HepG2 (cell line): ENCODE data around the gene UBAC2. TPM values are rescaled to one million over a fixed set of nuclear protein-coding genes. Genes with fewer than 3 reads are reported as not detected.

ENCODE experiments used
- ATAC-seq: fragments of 200-7000 bp; cut with Tn5 transposase; 3 replicates; pipeline ENCODE4 v1.9.1; 2020; ENCODE audit warnings: mild to moderate bottlenecking, moderate library complexity
- BruUV-seq: library from RNA; stranded (reverse); fragments of 400-500 nt; replicated peaks from 2 replicates; lab custom pipeline; 2021; lab: Mats Ljungman, UMichigan
- CTCF ChIA-PET: fragments of 300-600 bp; formaldehyde crosslinking; extraction: SDS; loops from one replicate; lab custom pipeline; 2021; ENCODE audit warnings: low total read pairs, inconsistent platforms, low intra/inter-chr PET ratio; lab: Yijun Ruan, JAX
- POLR2A ChIA-PET: fragments of 350-600 bp; sonication (Branson Sonifier 250); formaldehyde crosslinking; loops from one replicate; lab custom pipeline; 2020; ENCODE audit warnings: antibody characterized with exemption, inconsistent platforms; lab: Yijun Ruan, JAX
- DNase-seq: peaks from one replicate; pipeline ENCODE4 v3.0.0-alpha.2; 2015; ENCODE audit warnings: low spot score
- FAIRE-seq: peaks from 3 replicates; lab custom pipeline; 2011; peaks lifted over from hg19 to GRCh38; lab: Jason Lieb, UNC
- H2AFZ ChIP-seq: one replicate; pipeline ENCODE4 v1.6.1; 2011; ENCODE audit warnings: low read length, inconsistent platforms
- H3K27ac ChIP-seq: fragments of 300-600 bp; 3 replicates; pipeline ENCODE4 v1.8.0; 2011; ENCODE audit warnings: mixed run types, mild to moderate bottlenecking, mixed read lengths, low read length, inconsistent platforms; ENCODE audit not compliant: insufficient read depth; ENCODE audit errors: extremely low read length
- H3K27me3 ChIP-seq, 2 experiments: fragments of 200-600 bp in 1 of 2; 2 replicates in 1 of 2; 3 replicates in 1 of 2; pipeline versions ENCODE4 v1.6.0 to v1.8.0; 2011; ENCODE audit warnings: low read length in 2 of 2, mild to moderate bottlenecking in 2 of 2, moderate library complexity in 2 of 2, inconsistent platforms in 1 of 2; ENCODE audit not compliant: insufficient read depth in 2 of 2, control insufficient read depth in 1 of 2
- H3K36me3 ChIP-seq, 2 experiments: fragments of 200-600 bp in 1 of 2; replicated peaks in 1 of 2; 2 replicates in 1 of 2; 3 replicates in 1 of 2; pipeline versions ENCODE4 v1.5.1 to v1.8.0; 2011; ENCODE audit warnings: low read length in 2 of 2, inconsistent platforms in 1 of 2; ENCODE audit not compliant: insufficient read depth in 2 of 2, control insufficient read depth in 1 of 2
- H3K4me1 ChIP-seq: 2 replicates; pipeline ENCODE4 v1.5.1; 2012; ENCODE audit warnings: low read length, inconsistent platforms; ENCODE audit not compliant: insufficient read depth
- H3K4me2 ChIP-seq: 2 replicates; pipeline ENCODE4 v1.6.0; 2011; ENCODE audit warnings: low read depth, low read length, inconsistent platforms
- H3K4me3 ChIP-seq, 3 experiments: fragments of 200-600 bp in 1 of 3; sonication (generic), shearing (Covaris generic) in 1 of 3; replicated peaks in 1 of 3; 2 replicates each; pipeline ENCODE4 v1.5.1; 2011 to 2016; ENCODE audit warnings: low read length in 3 of 3, inconsistent platforms in 2 of 3, low read depth in 2 of 3, mild to moderate bottlenecking in 2 of 3, control low read depth in 1 of 3, mixed read lengths in 1 of 3; ENCODE audit not compliant: insufficient read depth in 1 of 3
- H3K79me2 ChIP-seq: one replicate; pipeline ENCODE4 v1.6.1; 2011; ENCODE audit warnings: low read length, inconsistent platforms; ENCODE audit not compliant: insufficient read depth
- H3K9ac ChIP-seq: 2 replicates; pipeline ENCODE4 v1.6.0; 2011; ENCODE audit warnings: mild to moderate bottlenecking, low read depth, low read length, inconsistent platforms; ENCODE audit not compliant: insufficient read depth
- H3K9me3 ChIP-seq: 2 replicates; pipeline ENCODE4 v1.5.1; 2012; ENCODE audit warnings: mild to moderate bottlenecking, low read length
- H4K20me1 ChIP-seq: 2 replicates; pipeline ENCODE4 v1.6.0; 2011; ENCODE audit warnings: inconsistent platforms, mild to moderate bottlenecking, low read length, moderate library complexity; ENCODE audit not compliant: insufficient read depth
- KLF16 ChIP-seq, 2 experiments: sonication (generic) in 1 of 2; formaldehyde crosslinking in 1 of 2; IDR thresholded peaks; 2 replicates each; pipeline versions ENCODE4 v1.6.1 to v1.8.0; 2016 to 2023; ENCODE audit warnings: missing genetic modification reagents in 2 of 2, missing compliant biosample characterization in 1 of 2
- NFYB ChIP-seq: sonication (generic); formaldehyde crosslinking; IDR thresholded peaks from 2 replicates; pipeline ENCODE4 v1.4.0; 2020; ENCODE audit warnings: missing genetic modification reagents
- NFYC ChIP-seq: IDR thresholded peaks from 2 replicates; pipeline ENCODE4 v1.6.1; 2016; ENCODE audit warnings: missing genetic modification reagents, missing compliant biosample characterization
- REL ChIP-seq: sonication (generic); formaldehyde crosslinking; conservative IDR thresholded peaks from 2 replicates; pipeline ENCODE4 v1.8.0; 2022; ENCODE audit warnings: mild to moderate bottlenecking, missing genetic modification reagents, moderate library complexity
- SMAD9 ChIP-seq: sonication (generic); formaldehyde crosslinking; IDR thresholded peaks from 2 replicates; pipeline ENCODE4 v1.5.1; 2020; ENCODE audit warnings: mild to moderate bottlenecking, missing genetic modification reagents
- SPEN ChIP-seq: sonication (generic); formaldehyde crosslinking; IDR thresholded peaks from 2 replicates; pipeline ENCODE4 v1.5.1; 2020; ENCODE audit warnings: low read depth, mild to moderate bottlenecking, missing genetic modification reagents
- ZNF232 ChIP-seq: sonication (generic); formaldehyde crosslinking; IDR thresholded peaks from 2 replicates; pipeline ENCODE4 v1.4.0; 2020; ENCODE audit warnings: missing genetic modification reagents, borderline replicate concordance
- ZNF251 ChIP-seq: sonication (generic); formaldehyde crosslinking; IDR thresholded peaks from 2 replicates; pipeline ENCODE4 v1.9.0; 2021; ENCODE audit warnings: mild to moderate bottlenecking, missing genetic modification reagents
- WGBS: methylation state at CpG from one replicate; pipeline ENCODE4 v1.1.6; 2017; ENCODE audit warnings: low lambda C conversion rate; 5-methylcytosine and 5-hydroxymethylcytosine counted together
- in situ Hi-C: cut with HindIII; loops from 2 replicates; pipeline ENCODE4 v1.10.0; 2017; ENCODE audit warnings: low pct_unique_long_range_greater_than_20kb; ENCODE audit not compliant: extremely low pct_ligation_motif_present
- intact Hi-C: fragments of 100-400 bp; cut with micrococcal nuclease; formaldehyde crosslinking; loops from one replicate; pipeline ENCODE4 v1.10.0; 2022; ENCODE audit not compliant: unreplicated experiment
- polyA plus RNA-seq, 8 experiments: library from polyadenylated mRNA; depleted of rRNA in 3 of 8; stranded (reverse) in 7 of 8; unstranded in 1 of 8; fragments of >200 nt; fragmentation: Illumina TruSeq in 4 of 8; extraction: Trizol in 4 of 8; gene quantifications; 2 replicates each; pipeline versions ENCODE4 v1.2.1 to v1.2.3, GENCODE V29; 2011 to 2016; ENCODE audit warnings: low read depth in 4 of 8, missing spikeins in 1 of 8, mixed read lengths in 1 of 8; ENCODE audit not compliant: insufficient read depth in 1 of 8
- total RNA-seq, 5 experiments: library from RNA; depleted of rRNA; stranded (reverse); fragments of >200 nt; fragmentation: Illumina TruSeq; extraction: Trizol; gene quantifications; 2 replicates each; pipeline ENCODE4 v1.2.3, GENCODE V29; 2016; ENCODE audit warnings: low read depth in 1 of 5
- TF ChIP-seq, protein P1 (sequence below): sonication (generic); formaldehyde crosslinking; IDR thresholded peaks from 2 replicates; pipeline ENCODE4 v1.8.0; 2022; ENCODE audit warnings: missing genetic modification reagents, mild to moderate bottlenecking, moderate library complexity, borderline replicate concordance
- TF ChIP-seq, protein P2 (sequence below): IDR thresholded peaks from 2 replicates; pipeline ENCODE4 v1.6.1; 2016; ENCODE audit warnings: low read depth, missing genetic modification reagents, missing compliant biosample characterization
- TF ChIP-seq, protein P3 (sequence below): sonication (generic); formaldehyde crosslinking; IDR thresholded peaks from 2 replicates; pipeline ENCODE4 v1.8.1; 2023; ENCODE audit warnings: mild to moderate bottlenecking, missing genetic modification reagents
- TF ChIP-seq, protein P4 (sequence below): sonication (generic); formaldehyde crosslinking; IDR thresholded peaks from 2 replicates; pipeline ENCODE4 v1.4.0; 2020; ENCODE audit warnings: mild to moderate bottlenecking, missing genetic modification reagents

The UBAC2 gene
- total and polyA plus RNA-seq, 2 of the 13 experiments (the other 11 are each of a cell fraction or from before 2014, with no cell fraction given), result 61.3 to 80.8 TPM

DNA sequence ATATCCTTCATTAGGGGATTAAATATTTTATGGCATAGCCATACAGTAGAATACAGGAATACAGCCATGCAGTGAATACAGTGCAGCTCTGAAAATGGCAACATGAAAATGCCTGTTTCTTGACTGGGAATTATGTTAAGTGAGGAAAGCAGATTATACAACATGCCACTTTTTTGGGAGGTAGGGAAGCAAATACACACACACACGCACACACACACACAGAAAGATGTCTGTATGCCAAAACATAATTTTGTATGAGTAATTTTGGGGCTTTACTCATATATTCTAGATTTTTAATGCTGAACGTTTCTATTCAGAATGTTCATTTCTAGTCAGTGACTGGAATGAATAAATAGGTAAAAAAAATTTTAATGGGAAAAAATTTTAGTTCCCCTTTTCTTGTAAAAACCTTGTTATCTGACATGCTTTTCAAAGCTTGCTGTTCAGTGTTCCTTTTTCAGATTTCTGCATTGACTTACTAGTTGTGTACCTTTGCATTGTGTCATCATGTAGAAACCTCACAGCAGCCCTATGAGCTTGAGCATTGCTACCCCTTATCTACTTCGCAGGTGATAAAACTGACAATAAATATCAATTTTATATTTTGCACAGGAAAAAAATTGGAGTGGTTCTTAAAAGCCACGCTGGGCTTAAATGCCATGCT, 98.7 kb downstream of the UBAC2 start (continued):
- TF ChIP-seq, protein P1, sequence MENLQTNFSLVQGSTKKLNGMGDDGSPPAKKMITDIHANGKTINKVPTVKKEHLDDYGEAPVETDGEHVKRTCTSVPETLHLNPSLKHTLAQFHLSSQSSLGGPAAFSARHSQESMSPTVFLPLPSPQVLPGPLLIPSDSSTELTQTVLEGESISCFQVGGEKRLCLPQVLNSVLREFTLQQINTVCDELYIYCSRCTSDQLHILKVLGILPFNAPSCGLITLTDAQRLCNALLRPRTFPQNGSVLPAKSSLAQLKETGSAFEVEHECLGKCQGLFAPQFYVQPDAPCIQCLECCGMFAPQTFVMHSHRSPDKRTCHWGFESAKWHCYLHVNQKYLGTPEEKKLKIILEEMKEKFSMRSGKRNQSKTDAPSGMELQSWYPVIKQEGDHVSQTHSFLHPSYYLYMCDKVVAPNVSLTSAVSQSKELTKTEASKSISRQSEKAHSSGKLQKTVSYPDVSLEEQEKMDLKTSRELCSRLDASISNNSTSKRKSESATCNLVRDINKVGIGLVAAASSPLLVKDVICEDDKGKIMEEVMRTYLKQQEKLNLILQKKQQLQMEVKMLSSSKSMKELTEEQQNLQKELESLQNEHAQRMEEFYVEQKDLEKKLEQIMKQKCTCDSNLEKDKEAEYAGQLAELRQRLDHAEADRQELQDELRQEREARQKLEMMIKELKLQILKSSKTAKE (CRISPR knock-in tag), result no peak
- TF ChIP-seq ZNF232 (no peak), KLF16 (CRISPR knock-in tag; IDR thresholded peaks at IDR 0.05) (no peak)

DNA sequence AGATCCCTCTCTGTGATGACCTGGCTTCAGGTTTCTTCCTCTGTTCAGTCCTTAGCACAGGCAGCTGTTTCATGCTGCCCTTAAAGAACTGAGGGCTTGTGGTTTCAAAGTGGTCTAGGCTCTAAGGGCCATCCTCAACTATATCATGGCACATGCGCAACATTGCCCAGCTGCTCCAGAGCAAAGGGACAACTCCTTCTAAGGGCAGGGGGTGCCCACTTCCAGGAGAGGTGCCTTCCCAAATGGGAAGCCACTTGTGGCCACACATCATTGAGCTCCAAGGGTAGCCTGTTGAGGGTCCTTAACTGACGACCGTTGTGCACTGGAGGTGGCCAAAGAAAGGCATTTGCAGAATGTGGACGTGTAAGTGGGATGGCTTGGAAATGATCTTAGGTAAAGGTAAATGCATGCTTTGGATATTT, 99.3 kb downstream of the UBAC2 start:
- no peak overlapping the region for H3K4me2 ChIP-seq
- intact Hi-C loops, result no loop called here
- H2AFZ ChIP-seq, result no peak overlapping the region
- H3K27ac ChIP-seq, result no peak overlapping the region
- no peak for DNase-seq
- TF ChIP-seq, protein P2, sequence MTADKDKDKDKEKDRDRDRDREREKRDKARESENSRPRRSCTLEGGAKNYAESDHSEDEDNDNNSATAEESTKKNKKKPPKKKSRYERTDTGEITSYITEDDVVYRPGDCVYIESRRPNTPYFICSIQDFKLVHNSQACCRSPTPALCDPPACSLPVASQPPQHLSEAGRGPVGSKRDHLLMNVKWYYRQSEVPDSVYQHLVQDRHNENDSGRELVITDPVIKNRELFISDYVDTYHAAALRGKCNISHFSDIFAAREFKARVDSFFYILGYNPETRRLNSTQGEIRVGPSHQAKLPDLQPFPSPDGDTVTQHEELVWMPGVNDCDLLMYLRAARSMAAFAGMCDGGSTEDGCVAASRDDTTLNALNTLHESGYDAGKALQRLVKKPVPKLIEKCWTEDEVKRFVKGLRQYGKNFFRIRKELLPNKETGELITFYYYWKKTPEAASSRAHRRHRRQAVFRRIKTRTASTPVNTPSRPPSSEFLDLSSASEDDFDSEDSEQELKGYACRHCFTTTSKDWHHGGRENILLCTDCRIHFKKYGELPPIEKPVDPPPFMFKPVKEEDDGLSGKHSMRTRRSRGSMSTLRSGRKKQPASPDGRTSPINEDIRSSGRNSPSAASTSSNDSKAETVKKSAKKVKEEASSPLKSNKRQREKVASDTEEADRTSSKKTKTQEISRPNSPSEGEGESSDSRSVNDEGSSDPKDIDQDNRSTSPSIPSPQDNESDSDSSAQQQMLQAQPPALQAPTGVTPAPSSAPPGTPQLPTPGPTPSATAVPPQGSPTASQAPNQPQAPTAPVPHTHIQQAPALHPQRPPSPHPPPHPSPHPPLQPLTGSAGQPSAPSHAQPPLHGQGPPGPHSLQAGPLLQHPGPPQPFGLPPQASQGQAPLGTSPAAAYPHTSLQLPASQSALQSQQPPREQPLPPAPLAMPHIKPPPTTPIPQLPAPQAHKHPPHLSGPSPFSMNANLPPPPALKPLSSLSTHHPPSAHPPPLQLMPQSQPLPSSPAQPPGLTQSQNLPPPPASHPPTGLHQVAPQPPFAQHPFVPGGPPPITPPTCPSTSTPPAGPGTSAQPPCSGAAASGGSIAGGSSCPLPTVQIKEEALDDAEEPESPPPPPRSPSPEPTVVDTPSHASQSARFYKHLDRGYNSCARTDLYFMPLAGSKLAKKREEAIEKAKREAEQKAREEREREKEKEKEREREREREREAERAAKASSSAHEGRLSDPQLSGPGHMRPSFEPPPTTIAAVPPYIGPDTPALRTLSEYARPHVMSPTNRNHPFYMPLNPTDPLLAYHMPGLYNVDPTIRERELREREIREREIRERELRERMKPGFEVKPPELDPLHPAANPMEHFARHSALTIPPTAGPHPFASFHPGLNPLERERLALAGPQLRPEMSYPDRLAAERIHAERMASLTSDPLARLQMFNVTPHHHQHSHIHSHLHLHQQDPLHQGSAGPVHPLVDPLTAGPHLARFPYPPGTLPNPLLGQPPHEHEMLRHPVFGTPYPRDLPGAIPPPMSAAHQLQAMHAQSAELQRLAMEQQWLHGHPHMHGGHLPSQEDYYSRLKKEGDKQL (CRISPR knock-in tag), result no peak
- TF ChIP-seq NFYB (CRISPR knock-in tag), result no peak
- TF ChIP-seq, protein P3, sequence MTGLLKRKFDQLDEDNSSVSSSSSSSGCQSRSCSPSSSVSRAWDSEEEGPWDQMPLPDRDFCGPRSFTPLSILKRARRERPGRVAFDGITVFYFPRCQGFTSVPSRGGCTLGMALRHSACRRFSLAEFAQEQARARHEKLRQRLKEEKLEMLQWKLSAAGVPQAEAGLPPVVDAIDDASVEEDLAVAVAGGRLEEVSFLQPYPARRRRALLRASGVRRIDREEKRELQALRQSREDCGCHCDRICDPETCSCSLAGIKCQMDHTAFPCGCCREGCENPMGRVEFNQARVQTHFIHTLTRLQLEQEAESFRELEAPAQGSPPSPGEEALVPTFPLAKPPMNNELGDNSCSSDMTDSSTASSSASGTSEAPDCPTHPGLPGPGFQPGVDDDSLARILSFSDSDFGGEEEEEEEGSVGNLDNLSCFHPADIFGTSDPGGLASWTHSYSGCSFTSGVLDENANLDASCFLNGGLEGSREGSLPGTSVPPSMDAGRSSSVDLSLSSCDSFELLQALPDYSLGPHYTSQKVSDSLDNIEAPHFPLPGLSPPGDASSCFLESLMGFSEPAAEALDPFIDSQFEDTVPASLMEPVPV (CRISPR knock-in tag), result no peak
- TF ChIP-seq SMAD9 (CRISPR knock-in tag), result no peak
- no peak for TF ChIP-seq ZNF251
- TF ChIP-seq NFYC (CRISPR knock-in tag), result no peak
- TF ChIP-seq, protein P4, sequence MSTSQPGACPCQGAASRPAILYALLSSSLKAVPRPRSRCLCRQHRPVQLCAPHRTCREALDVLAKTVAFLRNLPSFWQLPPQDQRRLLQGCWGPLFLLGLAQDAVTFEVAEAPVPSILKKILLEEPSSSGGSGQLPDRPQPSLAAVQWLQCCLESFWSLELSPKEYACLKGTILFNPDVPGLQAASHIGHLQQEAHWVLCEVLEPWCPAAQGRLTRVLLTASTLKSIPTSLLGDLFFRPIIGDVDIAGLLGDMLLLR (CRISPR knock-in tag), result no peak
- TF ChIP-seq SPEN (CRISPR knock-in tag), result no peak
- no peak for TF ChIP-seq REL (CRISPR knock-in tag)
- H3K4me3 ChIP-seq, result no peak overlapping the region
- no peaks in the 10 kb centered on the region for H4K20me1 ChIP-seq
- ChIA-PET CTCF (no interaction called here), POLR2A (no interaction called here)
- no peaks in the 10 kb centered on the region for H3K4me1 ChIP-seq
- BruUV-seq, result no TSS peak
- ATAC-seq, result no peak
- no peaks in the 10 kb centered on the region for H3K9me3 ChIP-seq
- 100% methylated on average over 4 of the region's 4 CpGs for WGBS
- in situ Hi-C loops, result no loop called here
- no peak overlapping the region for H3K9ac ChIP-seq
- FAIRE-seq, result no peak
- H3K27me3 ChIP-seq, result no peaks in the 10 kb centered on the region
- H3K36me3 ChIP-seq, result peaks cover 4 to 11% of the 10 kb centered on the region in 2 experiments; a peak in 4 of 5 replicates
- H3K79me2 ChIP-seq, result no peaks in the 10 kb centered on the region
